ENCODE data around the gene EXOSC6.
"Not testable (repeated sequence)": the region's sequence is repeated elsewhere in the genome, so short reads cannot be mapped to it uniquely, and the experiment has no call there.

Gene EXOSC6

DNA sequence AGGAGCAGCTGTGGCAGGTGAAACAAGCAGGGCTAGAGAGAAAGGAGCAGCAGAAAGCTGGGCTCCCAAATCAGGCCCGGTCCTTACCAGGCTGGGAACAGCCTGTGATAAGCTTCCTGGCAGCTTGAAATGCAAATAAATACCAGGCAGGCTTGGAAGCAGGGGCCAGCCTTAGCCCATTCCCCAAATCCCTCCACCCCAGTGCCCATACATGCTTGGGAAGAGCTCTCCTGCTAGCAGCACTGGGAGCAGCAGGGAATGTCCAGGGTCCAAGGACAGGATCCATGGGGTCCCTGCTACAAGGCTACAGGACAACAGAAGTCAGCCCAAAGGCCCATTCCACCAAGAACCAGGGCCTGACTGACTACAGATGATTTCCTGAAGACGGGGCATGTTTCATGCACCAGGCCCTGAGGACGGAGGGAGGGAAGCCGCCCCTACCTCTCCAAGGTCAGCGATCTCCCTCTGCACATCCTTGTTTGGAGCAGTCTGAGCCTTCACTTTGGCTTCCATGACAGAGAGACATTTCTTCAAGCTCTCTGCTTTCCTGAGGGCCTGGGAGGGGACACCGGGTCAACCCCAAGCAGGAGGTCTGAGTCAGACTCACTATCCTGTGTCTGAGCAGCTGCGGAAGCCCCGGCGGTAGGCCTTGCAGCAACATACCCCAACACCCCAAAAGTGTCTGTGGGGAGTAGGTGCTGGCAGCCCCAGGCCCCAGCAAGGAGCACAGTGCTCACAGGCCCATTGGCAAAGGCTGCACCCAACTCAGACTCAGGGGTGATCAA, 2.6 kb upstream of the EXOSC6 start:
- no peak for DNase-seq

GRCh38 chr16:70253291-70254106, 1.8 kb upstream of the EXOSC6 start:
- DNase-seq, result peak; percentile 48

DNA sequence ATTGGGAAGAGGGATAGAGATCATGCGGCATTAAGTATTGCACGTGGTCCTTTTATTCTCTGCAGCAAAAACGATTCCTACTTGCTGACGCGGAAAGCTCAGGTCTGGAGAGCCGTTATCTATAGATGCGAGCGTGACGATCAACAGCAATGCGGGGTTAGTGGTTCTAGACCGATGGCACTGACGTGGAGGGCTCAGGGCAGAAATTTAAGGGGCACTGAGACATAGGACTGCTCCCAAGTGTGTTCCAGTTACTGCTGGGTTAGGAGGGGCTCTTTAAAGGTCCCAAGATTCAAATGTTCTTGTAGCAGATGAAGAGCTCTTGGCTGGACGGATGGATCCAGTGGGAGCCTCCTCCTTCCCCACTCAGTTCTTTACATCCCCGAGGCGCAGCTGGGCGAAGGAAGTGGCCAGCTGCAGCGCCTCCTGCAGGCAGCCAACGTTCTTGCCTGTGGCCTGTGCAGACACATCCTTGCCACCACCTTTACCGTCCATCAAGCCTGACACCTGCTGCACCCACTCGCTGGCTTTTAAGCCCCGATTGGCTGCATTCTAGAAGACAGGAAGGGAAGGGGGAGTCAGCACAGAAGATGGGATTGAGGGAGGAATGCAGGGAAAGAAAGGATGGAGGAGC, 732 bp upstream of the EXOSC6 start:
- DNase-seq, result peak; percentile 40

DNA sequence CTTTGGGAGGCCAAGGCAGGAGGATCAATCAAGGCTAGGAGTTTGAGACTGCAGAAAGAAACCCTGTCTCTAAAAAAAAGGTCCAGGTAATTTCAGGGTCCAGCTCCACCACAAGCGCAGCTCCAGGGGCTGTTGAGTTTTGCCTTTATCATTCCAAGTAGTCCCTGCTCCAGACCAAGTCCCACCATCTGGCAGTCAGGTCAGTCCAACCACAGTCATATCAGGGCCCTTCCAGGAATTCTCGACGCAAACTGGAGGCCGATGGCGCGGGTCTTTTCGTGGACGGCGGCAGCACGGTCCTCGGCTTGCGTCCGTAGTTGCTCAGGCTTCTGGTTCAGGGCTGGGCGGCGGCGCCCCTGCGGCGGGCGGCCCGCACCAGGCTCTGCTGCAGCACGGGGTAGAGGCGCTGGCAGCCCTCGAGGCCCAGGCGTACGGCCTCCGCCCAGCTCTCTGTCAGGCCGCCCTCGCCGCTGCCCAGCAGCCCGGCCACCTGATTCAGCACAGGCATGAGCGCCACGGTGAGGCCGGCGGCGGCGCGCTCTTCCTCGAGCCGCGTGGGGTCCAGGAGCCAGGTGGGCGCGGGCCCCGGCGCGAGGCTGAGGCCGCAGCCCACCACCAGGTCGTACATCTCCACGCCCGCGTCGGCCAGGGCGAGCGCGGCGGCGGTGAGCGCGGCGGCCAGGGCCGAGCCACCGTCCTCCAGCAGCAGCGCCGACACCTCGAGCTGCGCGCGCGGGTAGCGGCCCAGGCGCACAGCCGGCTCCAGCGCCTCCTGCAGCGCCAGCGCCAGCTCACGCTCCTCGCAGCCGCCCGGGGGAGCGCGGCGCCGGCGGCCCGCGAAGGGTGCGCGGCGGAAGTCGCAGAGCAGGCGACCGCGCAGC, 752 bp downstream of the EXOSC6 start:
- DNase-seq, result peak; percentile 50

- DNase-seq, result not testable (repeated sequence)
These were observed 2.0 kb downstream of the EXOSC6 start for GRCh38 chr16:70249697-70250096.

DNA sequence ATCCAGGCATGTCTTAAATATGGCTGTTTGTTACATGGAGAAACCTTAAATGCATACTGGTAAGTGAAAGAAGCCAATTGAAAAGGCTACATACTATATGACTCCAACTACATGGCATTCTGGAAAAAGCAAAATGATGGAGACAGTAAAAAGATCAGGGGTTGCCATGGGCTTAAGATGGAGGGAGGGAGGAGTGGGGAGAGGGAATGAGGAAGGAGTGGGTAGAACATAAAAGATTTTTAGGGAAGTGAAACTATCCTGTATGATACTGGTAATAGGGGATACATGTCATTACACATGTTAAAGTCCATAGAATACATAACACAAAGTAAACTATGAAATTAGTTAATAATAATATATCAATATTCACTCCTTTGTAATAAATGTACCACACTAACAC, 13.0 kb downstream of the EXOSC6 start:
- not testable (repeated sequence) for DNase-seq

- DNase-seq, result not testable (repeated sequence)
These were observed 19.9 kb downstream of the EXOSC6 start for GRCh38 chr16:70231831-70232230.

- DNase-seq, result not testable (repeated sequence)
These were observed 25.7 kb downstream of the EXOSC6 start for GRCh38 chr16:70226024-70226423.

DNA sequence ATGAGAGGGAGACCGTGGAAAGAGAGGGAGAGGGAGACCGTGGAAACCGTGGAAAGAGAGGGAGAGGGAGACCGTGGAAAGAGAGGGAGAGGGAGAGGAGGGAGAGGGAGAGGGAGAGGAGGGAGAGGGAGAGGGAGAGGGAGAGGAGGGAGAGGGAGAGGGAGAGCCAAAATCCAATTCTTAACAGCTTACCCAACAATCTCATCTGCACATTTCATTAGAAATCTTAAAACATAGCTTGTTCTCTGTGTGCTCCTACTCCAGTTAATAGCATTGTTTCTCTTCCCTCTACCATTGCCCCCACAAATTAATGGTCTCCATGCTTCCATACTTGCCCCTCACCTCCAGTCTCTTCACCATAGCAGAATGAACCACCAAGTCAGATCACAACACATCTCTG, 26.3 kb downstream of the EXOSC6 start:
- DNase-seq, result not testable (repeated sequence)

DNA sequence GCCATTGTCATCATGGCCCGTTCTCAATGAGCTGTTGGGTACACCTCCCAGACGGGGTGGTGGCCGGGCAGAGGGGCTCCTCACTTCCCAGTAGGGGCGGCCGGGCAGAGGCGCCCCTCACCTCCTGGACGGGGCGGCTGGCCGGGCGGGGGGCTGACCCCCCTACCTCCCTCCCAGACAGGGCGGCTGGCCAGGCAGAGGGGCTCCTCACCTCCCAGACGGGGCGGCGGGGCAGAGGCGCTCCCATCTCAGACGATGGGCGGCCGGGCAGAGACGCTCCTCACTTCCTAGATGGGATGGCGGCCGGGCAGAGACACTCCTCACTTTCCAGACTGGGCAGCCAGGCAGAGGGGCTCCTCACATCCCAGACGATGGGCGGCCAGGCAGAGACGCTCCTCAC, 27.1 kb downstream of the EXOSC6 start:
- DNase-seq, result not testable (repeated sequence)

DNA sequence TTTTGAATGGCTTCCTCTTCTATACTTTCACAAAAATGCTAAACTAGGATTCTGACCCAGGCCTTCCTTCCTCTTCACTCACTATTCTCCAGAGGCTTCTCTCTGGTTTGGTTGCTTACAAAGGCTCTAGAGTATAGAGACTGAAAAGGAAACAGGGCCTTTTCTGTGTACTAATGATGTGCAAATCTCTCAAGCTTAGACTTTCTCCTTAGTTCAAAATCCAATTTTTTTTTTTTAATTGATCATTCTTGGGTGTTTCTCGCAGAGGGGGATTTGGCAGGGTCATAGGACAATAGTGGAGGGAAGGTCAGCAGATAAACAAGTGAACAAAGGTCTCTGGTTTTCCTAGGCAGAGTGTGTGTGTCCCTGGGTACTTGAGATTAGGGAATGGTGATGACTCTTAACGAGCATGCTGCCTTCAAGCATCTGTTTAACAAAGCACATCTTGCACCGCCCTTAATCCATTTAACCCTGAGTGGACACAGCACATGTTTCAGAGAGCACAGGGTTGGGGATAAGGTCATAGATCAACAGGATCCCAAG, 27.7 kb downstream of the EXOSC6 start:
- DNase-seq, result not testable (repeated sequence)

DNA sequence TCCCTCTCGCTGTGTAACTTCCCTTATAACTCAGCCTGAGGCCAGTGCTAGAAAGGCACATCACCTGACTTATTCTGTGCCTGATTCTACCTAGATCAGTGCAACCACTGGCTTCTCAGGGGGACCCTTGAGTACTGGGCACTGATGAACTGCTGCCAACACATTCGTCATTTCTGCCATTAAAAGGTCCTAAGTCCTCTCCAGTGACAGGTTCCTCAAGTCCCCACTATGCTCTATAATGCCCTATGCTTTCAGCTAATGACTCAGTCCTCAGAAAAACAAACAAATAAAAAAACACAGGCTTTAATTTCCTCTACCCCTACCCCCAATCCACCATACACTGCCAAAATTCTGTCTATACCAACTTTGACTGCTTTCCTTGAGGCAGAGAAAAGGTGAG, 28.5 kb downstream of the EXOSC6 start:
- not testable (repeated sequence) for DNase-seq

- DNase-seq, result not testable (repeated sequence)
These were observed 29.2 kb downstream of the EXOSC6 start for GRCh38 chr16:70222574-70222973.

GRCh38 chr16:70218586-70218985, 33.2 kb downstream of the EXOSC6 start:
- DNase-seq, result not testable (repeated sequence)

DNA sequence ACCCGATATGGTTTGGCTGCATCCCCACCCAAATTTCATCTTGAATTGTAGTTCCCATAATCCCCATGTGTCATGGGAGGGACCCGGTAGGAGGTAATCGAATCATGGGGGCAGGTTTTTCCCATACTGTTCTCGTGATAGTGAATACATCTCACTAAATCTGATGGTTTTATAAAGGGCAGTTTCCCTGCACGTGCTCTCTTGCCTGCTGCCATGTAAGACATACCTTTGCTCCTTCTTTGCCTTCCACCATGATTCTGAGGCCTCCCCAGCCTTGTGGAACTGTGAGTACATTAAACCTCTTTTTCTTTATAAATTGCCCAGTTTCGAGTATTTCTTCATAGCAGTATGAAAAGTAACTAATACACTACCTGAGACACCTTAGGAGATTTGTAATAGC, 45.4 kb downstream of the EXOSC6 start:
- DNase-seq, result not testable (repeated sequence)

DNA sequence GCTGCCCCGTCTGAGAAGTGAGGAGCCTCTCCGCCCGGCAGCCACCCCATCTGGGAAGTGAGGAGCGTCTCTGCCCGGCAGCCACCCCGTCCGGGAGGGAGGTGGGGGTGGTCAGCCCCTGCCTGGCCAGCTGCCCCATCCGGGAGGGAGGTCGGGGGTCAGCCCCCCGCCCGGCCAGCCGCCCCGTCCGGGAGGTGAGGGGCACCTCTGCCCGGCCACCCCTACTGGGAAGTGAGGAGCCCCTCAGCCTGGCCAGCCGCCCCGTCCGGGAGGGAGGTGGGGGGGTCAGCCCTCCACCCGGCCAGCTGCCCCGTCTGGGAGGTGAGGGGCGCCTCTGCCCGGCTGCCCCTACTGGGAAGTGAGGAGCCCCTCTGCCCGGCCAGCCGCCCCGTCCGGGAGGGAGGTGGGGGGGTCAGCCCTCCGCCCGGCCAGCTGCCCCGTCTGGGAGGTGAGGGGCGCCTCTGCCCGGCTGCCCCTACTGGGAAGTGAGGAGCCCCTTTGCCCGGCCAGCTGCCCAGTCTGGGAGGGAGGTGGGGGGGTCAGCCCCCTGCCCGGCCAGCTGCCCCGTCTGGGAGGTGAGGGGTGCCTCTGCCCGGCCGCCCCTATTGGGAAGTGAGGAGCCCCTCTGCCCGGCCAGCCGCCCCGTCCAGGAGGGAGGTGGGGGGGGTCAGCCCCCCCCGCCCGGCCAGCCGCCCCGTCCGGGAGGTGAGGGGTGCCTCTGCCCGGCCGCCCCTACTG, 46.9 kb downstream of the EXOSC6 start:
- DNase-seq, result not testable (repeated sequence)

- not testable (repeated sequence) for DNase-seq
These were observed 47.7 kb downstream of the EXOSC6 start for GRCh38 chr16:70204010-70204409.

- DNase-seq, result not testable (repeated sequence)
These were observed 48.2 kb downstream of the EXOSC6 start for GRCh38 chr16:70203508-70203907.

DNA sequence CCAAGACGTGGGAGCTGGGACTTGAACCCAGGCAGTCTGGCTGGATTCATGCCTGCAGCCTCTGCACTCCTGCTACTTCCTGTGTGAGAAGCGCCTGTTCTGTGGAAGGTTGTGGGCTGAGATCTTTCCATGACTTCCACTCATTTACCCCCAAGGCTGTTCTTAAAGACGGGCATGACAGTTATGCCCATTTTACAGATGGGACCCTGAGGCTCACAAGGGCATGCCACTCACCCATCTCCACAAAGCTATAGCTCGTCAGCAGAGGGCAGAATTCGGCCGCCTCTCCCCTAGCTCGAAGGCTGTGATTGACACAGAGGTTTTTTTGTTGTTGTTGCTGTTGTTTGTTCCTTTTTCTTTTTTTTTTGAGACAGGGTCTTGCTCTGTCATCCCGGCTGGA, 51.7 kb downstream of the EXOSC6 start:
- DNase-seq, result not testable (repeated sequence)

GRCh38 chr16:70199170-70199569, 52.6 kb downstream of the EXOSC6 start:
- not testable (repeated sequence) for DNase-seq

- DNase-seq, result not testable (repeated sequence)
These were observed 53.1 kb downstream of the EXOSC6 start for GRCh38 chr16:70198666-70199065.
